Endothelial cell of umbilical vein (primary cell): ENCODE data around the gene ELOVL6. TPM values are rescaled to one million over a fixed set of nuclear protein-coding genes. Genes with fewer than 3 reads are reported as not detected.

ENCODE experiments used
- BruUV-seq: library from RNA; stranded (reverse); fragments of 400-500 nt; replicated peaks from 2 replicates; lab custom pipeline; 2021; lab: Mats Ljungman, UMichigan
- CTCF ChIA-PET: fragments of 300-600, 350-600 bp; sonication (Branson Sonifier 250); formaldehyde crosslinking; loops from one replicate; lab custom pipeline; 2021; ENCODE audit warnings: antibody characterized with exemption, inconsistent platforms; lab: Charles Lee
- POLR2A ChIA-PET: fragments of 300-600, 350-600 bp; sonication (Branson Sonifier 250); formaldehyde crosslinking; loops from one replicate; lab custom pipeline; 2021; ENCODE audit warnings: antibody characterized with exemption, inconsistent platforms; lab: Charles Lee
- DNase-seq: peaks from one replicate; pipeline ENCODE4 v3.0.0-alpha.2; 2011; ENCODE audit warnings: low read depth, low spot score
- FAIRE-seq: peaks from 2 replicates; lab custom pipeline; 2011; peaks lifted over from hg19 to GRCh38; lab: Jason Lieb, UNC
- H2AFZ ChIP-seq: 2 replicates; pipeline ENCODE4 v1.6.0; 2012; ENCODE audit warnings: low read depth, low read length, control low read depth, inconsistent platforms
- H3K27ac ChIP-seq: 2 replicates; pipeline ENCODE4 v1.5.1; 2011; ENCODE audit warnings: low read depth, mild to moderate bottlenecking, control low read depth, low read length, moderate library complexity; ENCODE audit not compliant: insufficient read depth
- H3K27me3 ChIP-seq, 2 experiments: 2 replicates each; pipeline versions ENCODE4 v1.6.0 to v1.6.1; 2011; ENCODE audit warnings: low read length in 2 of 2, mixed read lengths in 1 of 2; ENCODE audit not compliant: control insufficient read depth in 2 of 2, insufficient read depth in 2 of 2
- H3K36me3 ChIP-seq, 2 experiments: 2 replicates in 1 of 2; 3 replicates in 1 of 2; pipeline ENCODE4 v1.5.1; 2011; ENCODE audit warnings: low read length in 2 of 2, mild to moderate bottlenecking in 1 of 2, moderate library complexity in 1 of 2; ENCODE audit not compliant: control insufficient read depth in 2 of 2, insufficient read depth in 2 of 2; ENCODE audit errors: extremely low read depth in 1 of 2
- H3K4me1 ChIP-seq: 3 replicates; pipeline ENCODE4 v1.5.1; 2011; ENCODE audit warnings: mild to moderate bottlenecking, low read length; ENCODE audit not compliant: control insufficient read depth, insufficient read depth; ENCODE audit errors: extremely low read depth
- H3K4me2 ChIP-seq: 2 replicates; pipeline ENCODE4 v1.6.1; 2011; ENCODE audit warnings: low read length, control low read depth, mixed read lengths; ENCODE audit not compliant: insufficient read depth
- H3K4me3 ChIP-seq, 3 experiments: fragments of 200-600 bp in 1 of 3; sonication (generic), shearing (Covaris generic) in 1 of 3; replicated peaks in 1 of 3; 2 replicates each; pipeline ENCODE4 v1.5.1; 2011 to 2016; ENCODE audit warnings: control low read depth in 3 of 3, low read length in 3 of 3, mild to moderate bottlenecking in 2 of 3, inconsistent platforms in 1 of 3, low read depth in 1 of 3, moderate library complexity in 1 of 3; ENCODE audit not compliant: insufficient read depth in 1 of 3
- H3K79me2 ChIP-seq: 2 replicates; pipeline ENCODE4 v1.6.0; 2012; ENCODE audit warnings: low read length, inconsistent platforms; ENCODE audit not compliant: control insufficient read depth, insufficient read depth
- H3K9ac ChIP-seq: replicated peaks from 2 replicates; pipeline ENCODE3; 2011; ENCODE audit warnings: low read length, control low read depth; ENCODE audit not compliant: insufficient read depth; ENCODE audit errors: extremely low read depth
- H3K9me1 ChIP-seq: replicated peaks from 3 replicates; pipeline ENCODE4 v1.6.0; 2011; ENCODE audit warnings: mild to moderate bottlenecking, low read length; ENCODE audit not compliant: control insufficient read depth, insufficient read depth; ENCODE audit errors: extremely low read depth
- H3K9me3 ChIP-seq: replicated peaks from 2 replicates; pipeline ENCODE4 v1.5.1; 2012; ENCODE audit warnings: low read length, inconsistent platforms; ENCODE audit not compliant: control insufficient read depth, insufficient read depth
- H4K20me1 ChIP-seq: replicated peaks from 2 replicates; pipeline ENCODE3; 2011; ENCODE audit warnings: mild to moderate bottlenecking, low read length; ENCODE audit not compliant: control insufficient read depth, insufficient read depth; ENCODE audit errors: extremely low read depth
- FOS ChIP-seq: IDR thresholded peaks from 2 replicates; pipeline ENCODE4 v1.6.1; 2011; ENCODE audit warnings: mild to moderate bottlenecking, low read length, moderate library complexity, borderline replicate concordance; ENCODE audit not compliant: insufficient read depth
- GATA2 ChIP-seq: IDR thresholded peaks from 2 replicates; pipeline ENCODE4 v1.7.0; 2011; ENCODE audit warnings: low read depth, mild to moderate bottlenecking, moderate library complexity, mixed read lengths, low read length; ENCODE audit not compliant: insufficient read length, insufficient read depth
- JUN ChIP-seq: IDR thresholded peaks from 2 replicates; pipeline ENCODE4 v1.6.1; 2011; ENCODE audit warnings: borderline replicate concordance, low read depth; ENCODE audit not compliant: insufficient read length, insufficient read depth
- POLR2AphosphoS5 ChIP-seq: IDR thresholded peaks from 2 replicates; pipeline ENCODE4 v1.6.1; 2012; ENCODE audit warnings: low read depth, mild to moderate bottlenecking, control low read depth, low read length, moderate library complexity; ENCODE audit not compliant: insufficient read depth
- dilution Hi-C: fragments of 300-500 bp; cut with MboI; formaldehyde crosslinking; loops from one replicate; pipeline ENCODE4 v1.15.0; 2019; ENCODE audit warnings: low sequenced_read_pairs; ENCODE audit not compliant: extremely low pct_ligation_motif_present
- intact Hi-C: fragments of 100-400 bp; cut with micrococcal nuclease; formaldehyde crosslinking; loops from one replicate; pipeline ENCODE4 v1.10.0; 2022
- polyA plus RNA-seq, 4 experiments: library from polyadenylated mRNA; depleted of rRNA in 3 of 4; stranded (reverse) in 3 of 4; unstranded in 1 of 4; fragments of >200 nt; gene quantifications; 2 replicates each; pipeline versions ENCODE4 v1.2.1 to v1.2.3, GENCODE V29; 2011 to 2012; ENCODE audit warnings: missing spikeins in 1 of 4
- total RNA-seq: library from RNA; stranded (reverse); gene quantifications from 2 replicates; pipeline ENCODE4 v1.2.3, GENCODE V29; 2021
- TF ChIP-seq, protein P1 (sequence below), 2 donors: IDR thresholded peaks; 1 replicate in 1 of 2; 2 replicates in 1 of 2; pipeline ENCODE4 v1.5.1; 2011; ENCODE audit warnings: low read length in 2 of 2, mild to moderate bottlenecking in 2 of 2, moderate library complexity in 2 of 2, control low read depth in 1 of 2, inconsistent platforms in 1 of 2, low read depth in 1 of 2; ENCODE audit not compliant: insufficient read depth in 1 of 2; ENCODE audit errors: extremely low read depth in 1 of 2

The ELOVL6 gene
- total and polyA plus RNA-seq, 2 donors (not counting 3 experiments of a cell fraction or from before 2014, with no cell fraction given): 6.4 to 26.1 TPM

DNA sequence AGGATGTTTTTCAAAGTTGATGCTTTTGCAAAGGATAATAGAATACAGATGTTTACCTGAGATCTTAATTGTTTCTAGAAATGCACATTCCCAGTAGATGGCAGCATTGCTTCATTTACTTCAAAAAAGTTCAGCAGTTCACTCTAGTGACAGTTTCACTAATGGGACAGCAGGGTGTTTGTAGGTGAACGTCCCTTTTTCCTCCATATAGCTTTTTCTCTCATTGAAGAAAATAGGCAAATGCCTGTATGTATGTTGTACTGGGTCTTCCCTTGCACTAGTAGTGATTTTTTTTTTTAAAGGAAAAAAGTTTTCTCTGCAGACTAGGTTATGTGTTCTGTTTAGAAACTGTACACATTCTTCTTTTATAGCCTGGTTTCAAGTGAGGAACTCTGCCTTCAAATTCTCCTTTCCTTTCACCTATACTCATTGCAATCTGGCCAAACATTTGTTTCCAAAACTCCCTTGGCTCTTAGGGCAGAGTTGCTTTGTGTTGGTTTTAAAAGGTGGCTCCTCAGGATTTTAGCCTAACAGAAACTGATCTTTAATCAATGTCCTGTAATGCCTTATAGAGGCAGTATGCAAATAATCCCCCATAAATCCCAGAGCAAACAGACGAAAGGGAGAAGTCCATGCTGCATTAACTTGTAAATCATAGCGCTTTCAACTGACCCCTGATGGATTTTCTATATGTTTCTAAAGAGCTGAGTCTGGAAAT is 199.4 kb downstream of the ELOVL6 start:
- H3K9me1 ChIP-seq: no peaks in the 10 kb centered on the region
- H3K36me3 ChIP-seq: no peaks in the 10 kb centered on the region
- no peak overlapping the region for H2AFZ ChIP-seq
- no peak overlapping the region for H3K4me3 ChIP-seq
- BruUV-seq: no TSS peak
- H3K27ac ChIP-seq: no peak overlapping the region
- TF ChIP-seq GATA2 (no peak), JUN (no peak), FOS (no peak), POLR2AphosphoS5 (no peak)
- TF ChIP-seq, protein P1, sequence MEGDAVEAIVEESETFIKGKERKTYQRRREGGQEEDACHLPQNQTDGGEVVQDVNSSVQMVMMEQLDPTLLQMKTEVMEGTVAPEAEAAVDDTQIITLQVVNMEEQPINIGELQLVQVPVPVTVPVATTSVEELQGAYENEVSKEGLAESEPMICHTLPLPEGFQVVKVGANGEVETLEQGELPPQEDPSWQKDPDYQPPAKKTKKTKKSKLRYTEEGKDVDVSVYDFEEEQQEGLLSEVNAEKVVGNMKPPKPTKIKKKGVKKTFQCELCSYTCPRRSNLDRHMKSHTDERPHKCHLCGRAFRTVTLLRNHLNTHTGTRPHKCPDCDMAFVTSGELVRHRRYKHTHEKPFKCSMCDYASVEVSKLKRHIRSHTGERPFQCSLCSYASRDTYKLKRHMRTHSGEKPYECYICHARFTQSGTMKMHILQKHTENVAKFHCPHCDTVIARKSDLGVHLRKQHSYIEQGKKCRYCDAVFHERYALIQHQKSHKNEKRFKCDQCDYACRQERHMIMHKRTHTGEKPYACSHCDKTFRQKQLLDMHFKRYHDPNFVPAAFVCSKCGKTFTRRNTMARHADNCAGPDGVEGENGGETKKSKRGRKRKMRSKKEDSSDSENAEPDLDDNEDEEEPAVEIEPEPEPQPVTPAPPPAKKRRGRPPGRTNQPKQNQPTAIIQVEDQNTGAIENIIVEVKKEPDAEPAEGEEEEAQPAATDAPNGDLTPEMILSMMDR (IDR thresholded peaks at IDR 0.05; ENCODE audit: extremely low read depth in 1 of 2, insufficient read depth in 1 of 2, low read depth in 1 of 2, low read length in 2 of 2): peak; percentile 39 to 44
- intact Hi-C loops (loop anchor here (1.0 to 2.0 kb wide), 2 partner anchors 517 to 1632 kb away; no protein-coding TSS in a partner anchor), dilution Hi-C loops (no loop called here)
- peaks cover 11 to 16% of the 10 kb centered on the region in 2 experiments for H3K27me3 ChIP-seq
- H3K4me1 ChIP-seq: no peaks in the 10 kb centered on the region
- DNase-seq (peak; percentile 59), FAIRE-seq (peak; percentile 71)
- ChIA-PET POLR2A (no interaction called here), CTCF (interaction anchor here (0.9 to 19.1 kb wide), 13 partner anchors 10 to 1633 kb away, joined by 3 to 527 read pairs (median 4); no protein-coding TSS in a partner anchor)
- H3K9ac ChIP-seq: no peak overlapping the region
- H3K9me3 ChIP-seq: no peaks in the 10 kb centered on the region
- no peaks in the 10 kb centered on the region for H4K20me1 ChIP-seq
- H3K4me2 ChIP-seq: no peak overlapping the region
- H3K79me2 ChIP-seq: no peaks in the 10 kb centered on the region
